Type B pancreatic cell (in vitro differentiated cells): ENCODE measurements around the gene TMEM132D. TPM values are rescaled to one million over a fixed set of nuclear protein-coding genes. Genes with fewer than 3 reads are reported as not detected.

Source experiments
- DNase-seq: peaks from one replicate; pipeline ENCODE4 v3.0.0; 2021; ENCODE audit warnings: mixed read lengths; ENCODE audit not compliant: unreplicated experiment; ENCODE audit errors: extremely low spot score
- H3K27ac Mint-ChIP-seq: 2 replicates; pipeline ENCODE4 v1.8.0; 2021; ENCODE audit warnings: mild to moderate bottlenecking, mixed read lengths
- H3K27me3 Mint-ChIP-seq: 2 replicates; pipeline ENCODE4 v1.8.0; 2021; ENCODE audit warnings: mixed read lengths
- H3K36me3 Mint-ChIP-seq: 2 replicates; pipeline ENCODE4 v1.8.0; 2021; ENCODE audit warnings: mixed read lengths
- H3K4me1 Mint-ChIP-seq: one replicate; pipeline ENCODE4 v1.8.0; 2021; ENCODE audit warnings: mixed read lengths; ENCODE audit not compliant: unreplicated experiment
- H3K4me3 Mint-ChIP-seq: 2 replicates; pipeline ENCODE4 v1.8.0; 2021; ENCODE audit warnings: mild to moderate bottlenecking, mixed read lengths
- H3K9me3 Mint-ChIP-seq: 2 replicates; pipeline ENCODE4 v1.8.0; 2021; ENCODE audit warnings: mixed read lengths
- CTCF ChIP-seq: fragments of 200-600 bp; sonication (generic); conservative IDR thresholded peaks from 2 replicates; pipeline ENCODE4 v1.5.0; 2021; ENCODE audit warnings: antibody characterized with exemption, mild to moderate bottlenecking
- total RNA-seq: library from RNA; stranded (reverse); gene quantifications from 2 replicates; pipeline ENCODE4 v1.2.1, GENCODE V29; 2021; ENCODE audit warnings: low replicate concordance

TMEM132D gene
- total RNA-seq, 1 donor from 2014 or later, result 1.8 TPM

- no peaks in the 10 kb centered on the region for H3K9me3 Mint-ChIP-seq
- peak; percentile 40 for DNase-seq
- H3K27me3 Mint-ChIP-seq, result peaks cover 17% of the 10 kb centered on the region
- TF ChIP-seq CTCF, result no peak
- H3K4me1 Mint-ChIP-seq, result no peaks in the 10 kb centered on the region
- no peak overlapping the region for H3K27ac Mint-ChIP-seq
- H3K36me3 Mint-ChIP-seq, result no peaks in the 10 kb centered on the region
- no peak overlapping the region for H3K4me3 Mint-ChIP-seq
Measured at GRCh38 chr12:129127771-129128170, 776.1 kb downstream of the TMEM132D start.

- no peak for TF ChIP-seq CTCF
- Mint-ChIP-seq H3K4me1 (no peaks in the 10 kb centered on the region), H3K27ac (no peak overlapping the region), H3K27me3 (peaks cover 21% of the 10 kb centered on the region), H3K4me3 (no peak overlapping the region), H3K9me3 (no peaks in the 10 kb centered on the region), H3K36me3 (no peaks in the 10 kb centered on the region)
- no peak for DNase-seq
Measured at GRCh38 chr12:129127211-129127610, 776.6 kb downstream of the TMEM132D start.

- no peak for TF ChIP-seq CTCF
- H3K27ac Mint-ChIP-seq, result no peak overlapping the region
- no peak overlapping the region for H3K4me3 Mint-ChIP-seq
- no peaks in the 10 kb centered on the region for H3K9me3 Mint-ChIP-seq
- no peak for DNase-seq
- H3K27me3 Mint-ChIP-seq, result peaks cover 26% of the 10 kb centered on the region
- no peaks in the 10 kb centered on the region for H3K36me3 Mint-ChIP-seq
- H3K4me1 Mint-ChIP-seq, result no peaks in the 10 kb centered on the region
Measured at GRCh38 chr12:129119537-129119936, 784.3 kb downstream of the TMEM132D start.

GRCh38 chr12:129115558-129115957 is 788.3 kb downstream of the TMEM132D start:
- no peak for DNase-seq
- TF ChIP-seq CTCF, result no peak
- Mint-ChIP-seq H3K27me3 (peaks cover 23% of the 10 kb centered on the region), H3K4me1 (no peaks in the 10 kb centered on the region), H3K4me3 (no peak overlapping the region), H3K27ac (no peak overlapping the region), H3K9me3 (no peaks in the 10 kb centered on the region), H3K36me3 (no peaks in the 10 kb centered on the region)

- Mint-ChIP-seq H3K4me1 (no peaks in the 10 kb centered on the region), H3K36me3 (no peaks in the 10 kb centered on the region), H3K27ac (no peak overlapping the region), H3K27me3 (peaks cover 28% of the 10 kb centered on the region), H3K4me3 (no peak overlapping the region), H3K9me3 (no peaks in the 10 kb centered on the region)
- no peak for TF ChIP-seq CTCF
- no peak for DNase-seq
Measured at GRCh38 chr12:129110575-129110974, 793.2 kb downstream of the TMEM132D start.
